H9 (cell line): ENCODE results near the gene CDKL1. TPM values are rescaled to one million over a fixed set of nuclear protein-coding genes. Genes with fewer than 3 reads are reported as not detected.

Experiments
- DNase-seq: peaks from one replicate; pipeline ENCODE4 v3.0.0-alpha.2; 2017
- H2AFZ ChIP-seq: one replicate; pipeline ENCODE4 v1.6.1; 2013; ENCODE audit warnings: mild to moderate bottlenecking, low read length, control low read depth, moderate library complexity
- H2AK5ac ChIP-seq: 2 replicates; pipeline ENCODE4 v1.6.1; 2013; ENCODE audit warnings: low read length, control low read depth, mixed read lengths; ENCODE audit not compliant: insufficient read length
- H2BK120ac ChIP-seq: one replicate; pipeline ENCODE4 v1.6.1; 2013; ENCODE audit warnings: low read depth, mild to moderate bottlenecking, low read length, control low read depth, inconsistent platforms; ENCODE audit not compliant: poor library complexity, severe bottlenecking
- H2BK12ac ChIP-seq: 2 replicates; pipeline ENCODE4 v1.6.1; 2013; ENCODE audit warnings: low read length, control low read depth, mixed read lengths, low read depth; ENCODE audit not compliant: insufficient read length
- H2BK15ac ChIP-seq: 2 replicates; pipeline ENCODE4 v1.6.1; 2013; ENCODE audit warnings: low read depth, low read length, control low read depth
- H2BK20ac ChIP-seq: one replicate; pipeline ENCODE4 v1.6.1; 2013; ENCODE audit warnings: low read depth, mild to moderate bottlenecking, low read length, control low read depth, inconsistent platforms; ENCODE audit not compliant: poor library complexity, severe bottlenecking
- H2BK5ac ChIP-seq: 2 replicates; pipeline ENCODE4 v1.6.1; 2013; ENCODE audit warnings: low read length, control low read depth, mixed read lengths; ENCODE audit not compliant: insufficient read length
- H3K14ac ChIP-seq: 2 replicates; pipeline ENCODE4 v1.6.1; 2013; ENCODE audit warnings: low read length, control low read depth; ENCODE audit not compliant: insufficient read depth
- H3K18ac ChIP-seq: 2 replicates; pipeline ENCODE4 v1.6.1; 2013; ENCODE audit warnings: low read depth, mild to moderate bottlenecking, mixed read lengths, low read length, control low read depth; ENCODE audit not compliant: insufficient read length
- H3K23ac ChIP-seq: 2 replicates; pipeline ENCODE4 v1.6.1; 2013; ENCODE audit warnings: low read length, control low read depth, mixed read lengths, low read depth; ENCODE audit not compliant: insufficient read length
- H3K23me2 ChIP-seq: 2 replicates; pipeline ENCODE4 v1.6.1; 2013; ENCODE audit warnings: low read depth, mild to moderate bottlenecking, mixed read lengths, low read length, control low read depth; ENCODE audit not compliant: insufficient read length, poor library complexity, severe bottlenecking
- H3K27ac ChIP-seq: 2 replicates; pipeline ENCODE4 v1.5.1; 2013; ENCODE audit warnings: low read length, control low read depth, mixed read lengths, low read depth; ENCODE audit not compliant: insufficient read length
- H3K27me3 ChIP-seq: 2 replicates; pipeline ENCODE4 v1.6.1; 2013; ENCODE audit warnings: low read length, control low read depth, inconsistent platforms; ENCODE audit not compliant: insufficient read depth
- H3K4ac ChIP-seq: 2 replicates; pipeline ENCODE4 v1.6.1; 2013; ENCODE audit warnings: low read depth, mild to moderate bottlenecking, control low read depth, inconsistent platforms, low read length, moderate library complexity
- H3K4me1 ChIP-seq: 2 replicates; pipeline ENCODE4 v1.6.1; 2013; ENCODE audit warnings: low read length, control low read depth, inconsistent platforms; ENCODE audit not compliant: insufficient read depth
- H3K4me2 ChIP-seq: 2 replicates; pipeline ENCODE4 v1.6.1; 2013; ENCODE audit warnings: low read length, control low read depth, mixed read lengths; ENCODE audit not compliant: insufficient read length, insufficient read depth
- H3K56ac ChIP-seq: 2 replicates; pipeline ENCODE4 v1.6.1; 2013; ENCODE audit warnings: low read depth, mild to moderate bottlenecking, mixed read lengths, low read length, control low read depth; ENCODE audit not compliant: insufficient read length
- H3K79me1 ChIP-seq: 2 replicates; pipeline ENCODE4 v1.6.1; 2013; ENCODE audit warnings: low read depth, mild to moderate bottlenecking, moderate library complexity, low read length, control low read depth, inconsistent platforms; ENCODE audit not compliant: insufficient read depth, poor library complexity, severe bottlenecking
- H3K79me2 ChIP-seq: 2 replicates; pipeline ENCODE4 v1.6.1; 2013; ENCODE audit warnings: low read length, control low read depth, inconsistent platforms; ENCODE audit not compliant: insufficient read depth
- H3K9ac ChIP-seq: 2 replicates; pipeline ENCODE4 v1.6.1; 2013; ENCODE audit warnings: low read length, control low read depth, mixed read lengths; ENCODE audit not compliant: insufficient read length; ENCODE audit errors: extremely low read depth
- H3K9me3 ChIP-seq: one replicate; pipeline ENCODE4 v1.6.1; 2013; ENCODE audit warnings: low read depth, low read length, inconsistent platforms; ENCODE audit not compliant: control insufficient read depth
- H3T11ph ChIP-seq: one replicate; pipeline ENCODE4 v1.6.1; 2013; ENCODE audit warnings: mild to moderate bottlenecking, low read length, control low read depth, inconsistent platforms
- H4K20me1 ChIP-seq: one replicate; pipeline ENCODE4 v1.6.1; 2013; ENCODE audit not compliant: control insufficient read depth, insufficient read length, insufficient read depth
- H4K5ac ChIP-seq: 2 replicates; pipeline ENCODE4 v1.6.1; 2013; ENCODE audit warnings: low read depth, mild to moderate bottlenecking, mixed read lengths, low read length, control low read depth; ENCODE audit not compliant: insufficient read length
- H4K8ac ChIP-seq: replicated peaks from 2 replicates; pipeline ENCODE4 v1.6.1; 2013; ENCODE audit warnings: low read length, control low read depth, mixed read lengths, low read depth; ENCODE audit not compliant: insufficient read length
- H4K91ac ChIP-seq: 2 replicates; pipeline ENCODE4 v1.6.1; 2013; ENCODE audit warnings: low read depth, mild to moderate bottlenecking, moderate library complexity, mixed read lengths, low read length, control low read depth; ENCODE audit not compliant: insufficient read length
- H3K27ac Mint-ChIP-seq, 3 experiments: 2 replicates in 2 of 3; 3 replicates in 1 of 3; pipeline ENCODE4 v1.8.0; 2020 to 2021; ENCODE audit warnings: mixed read lengths in 3 of 3, mild to moderate bottlenecking in 1 of 3, moderate library complexity in 1 of 3
- H3K27me3 Mint-ChIP-seq: 2 replicates; pipeline ENCODE4 v1.8.0; 2021; ENCODE audit warnings: low read depth, mild to moderate bottlenecking, moderate library complexity, mixed read lengths
- H3K36me3 Mint-ChIP-seq, 3 experiments: 2 replicates in 2 of 3; 3 replicates in 1 of 3; pipeline ENCODE4 v1.8.0; 2020 to 2021; ENCODE audit warnings: low read depth in 3 of 3, mixed read lengths in 3 of 3; ENCODE audit not compliant: insufficient read depth in 1 of 3
- H3K4me1 Mint-ChIP-seq, 2 experiments: 2 replicates each; pipeline ENCODE4 v1.8.0; 2020; ENCODE audit warnings: mixed read lengths in 2 of 2
- H3K4me3 Mint-ChIP-seq, 2 experiments: 2 replicates in 1 of 2; 3 replicates in 1 of 2; pipeline ENCODE4 v1.8.0; 2020 to 2021; ENCODE audit warnings: mild to moderate bottlenecking in 2 of 2, mixed read lengths in 2 of 2, moderate library complexity in 1 of 2
- H3K9me3 Mint-ChIP-seq, 2 experiments: 2 replicates in 1 of 2; 3 replicates in 1 of 2; pipeline ENCODE4 v1.8.0; 2020; ENCODE audit warnings: mild to moderate bottlenecking in 2 of 2, mixed read lengths in 2 of 2, moderate library complexity in 1 of 2
- CTCF ChIP-seq: fragments of 200-600 bp; sonication (generic); conservative IDR thresholded peaks from 3 replicates; pipeline ENCODE4 v1.8.0; 2021; ENCODE audit warnings: antibody characterized with exemption, mild to moderate bottlenecking
- WGBS: extraction: QIAGEN DNeasy Blood & Tissue Kit; methylation state at CpG from one replicate; pipeline ENCODE4 v1.1.7; 2013; ENCODE audit warnings: missing lambda C conversion rate, low lambda C conversion rate, mixed read lengths; ENCODE audit not compliant: insufficient read length; ENCODE audit errors: extremely low coverage; 5-methylcytosine and 5-hydroxymethylcytosine counted together
- total RNA-seq: library from RNA; stranded (reverse); gene quantifications from 2 replicates; pipeline ENCODE4 v1.2.1, GENCODE V29; 2021

Gene CDKL1
- total RNA-seq, 1 experiment from 2014 or later, result 0.72 TPM

DNA sequence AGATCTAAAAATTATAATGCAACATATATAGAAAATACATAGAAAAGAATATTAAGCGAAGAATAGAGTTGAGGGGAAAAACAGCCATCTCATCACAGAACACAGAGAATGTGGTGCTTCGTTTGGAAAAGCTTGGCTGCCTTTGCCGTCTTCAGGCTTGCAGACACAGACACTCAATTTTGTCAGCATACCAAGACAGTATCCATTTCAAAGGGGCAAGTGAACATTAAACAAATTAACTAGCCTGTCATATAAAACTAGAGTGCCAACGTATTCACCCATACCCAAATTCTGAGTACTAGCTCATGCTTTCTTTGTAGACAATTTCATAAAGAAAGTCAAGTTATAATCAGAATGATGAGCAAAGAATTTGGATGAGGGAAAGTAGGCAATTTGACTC, 44.1 kb downstream of the CDKL1 start:
- H4K5ac ChIP-seq, result no peak overlapping the region
- no peak overlapping the region for H4K91ac ChIP-seq
- no peak for DNase-seq
- no peaks in the 10 kb centered on the region for H3K27me3 Mint-ChIP-seq
- H3K4me3 Mint-ChIP-seq, result no peak overlapping the region
- no peak for TF ChIP-seq CTCF
- H3K18ac ChIP-seq, result no peak overlapping the region
- no peak overlapping the region for H3T11ph ChIP-seq
- H3K23me2 ChIP-seq, result no peaks in the 10 kb centered on the region
- no peak overlapping the region for H2AFZ ChIP-seq
- H3K9me3 ChIP-seq, result no peaks in the 10 kb centered on the region
- no peak overlapping the region for H3K23ac ChIP-seq
- H3K4me2 ChIP-seq, result no peak overlapping the region
- no peak overlapping the region for H3K27ac Mint-ChIP-seq
- no peak overlapping the region for H3K4ac ChIP-seq
- H2BK5ac ChIP-seq, result no peak overlapping the region
- H2BK15ac ChIP-seq, result no peak overlapping the region
- WGBS, result no CpG with 5 or more reads among the region's 4 CpGs
- H2BK120ac ChIP-seq, result no peak overlapping the region
- H3K9ac ChIP-seq, result no peak overlapping the region
- no peaks in the 10 kb centered on the region; the same call in 1 of the 2 replicates for H3K79me2 ChIP-seq
- H3K4me1 Mint-ChIP-seq, result peaks cover 8 to 12% of the 10 kb centered on the region in 2 experiments
- no peak overlapping the region for H3K56ac ChIP-seq
- H3K27me3 ChIP-seq, result no peaks in the 10 kb centered on the region
- no peak overlapping the region for H3K27ac ChIP-seq
- H3K4me1 ChIP-seq, result no peaks in the 10 kb centered on the region; the same call in 1 of the 2 replicates
- no peak overlapping the region for H3K14ac ChIP-seq
- H4K20me1 ChIP-seq, result no peaks in the 10 kb centered on the region
- no peaks in the 10 kb centered on the region for H3K79me1 ChIP-seq
- H3K36me3 Mint-ChIP-seq, result no peaks in the 10 kb centered on the region
- no peaks in the 10 kb centered on the region for H3K9me3 Mint-ChIP-seq
- no peak overlapping the region for H2AK5ac ChIP-seq
- H2BK12ac ChIP-seq, result no peak overlapping the region
- no peak overlapping the region for H4K8ac ChIP-seq
- no peak overlapping the region for H2BK20ac ChIP-seq
